GM12874 (cell line): Measurements from ENCODE around the gene LEMD3.

Experiments used
- CTCF ChIP-seq: IDR thresholded peaks from 2 replicates; pipeline ENCODE4 v1.5.1; 2011; ENCODE audit warnings: low read depth, mild to moderate bottlenecking, control low read depth, low read length, moderate library complexity; ENCODE audit not compliant: insufficient read depth

Gene LEMD3

GRCh38 chr12:65184858-65185229 is 15.5 kb downstream of the LEMD3 start:
- TF ChIP-seq CTCF, result no peak

GRCh38 chr12:65187665-65188064 is 18.3 kb downstream of the LEMD3 start:
- TF ChIP-seq CTCF, result no peak

GRCh38 chr12:65188179-65188701 is 18.9 kb downstream of the LEMD3 start:
- TF ChIP-seq CTCF, result no peak

- no peak for TF ChIP-seq CTCF
Observed at GRCh38 chr12:65189028-65189718, 19.8 kb downstream of the LEMD3 start.

GRCh38 chr12:65192963-65193516 is 23.7 kb downstream of the LEMD3 start:
- TF ChIP-seq CTCF, result no peak

- no peak for TF ChIP-seq CTCF
Observed at GRCh38 chr12:65194949-65195348, 25.6 kb downstream of the LEMD3 start.

- TF ChIP-seq CTCF, result no peak
Observed at GRCh38 chr12:65195387-65196055, 26.1 kb downstream of the LEMD3 start.
